Hematopoietic multipotent progenitor cell treated with erythropoietin and hydrocortisone succinate and interleukin-3 and kit ligand, for 17 days (in vitro differentiated cells): ENCODE data around the gene ANKRD9.

Source experiments
- DNase-seq: peaks from one replicate; pipeline ENCODE4 v3.0.0-alpha.2; 2015; ENCODE audit warnings: low spot score

ANKRD9 gene

GRCh38 chr14:102497998-102498677, 11.4 kb downstream of the ANKRD9 start:
- no peak for DNase-seq

GRCh38 chr14:102496958-102497744, 12.4 kb downstream of the ANKRD9 start:
- no peak for DNase-seq

- DNase-seq = no peak
Observed at GRCh38 chr14:102496331-102496691, 13.3 kb downstream of the ANKRD9 start.

GRCh38 chr14:102495491-102496330, 13.9 kb downstream of the ANKRD9 start:
- no peak for DNase-seq

GRCh38 chr14:102493585-102493984, 16.0 kb downstream of the ANKRD9 start:
- no peak for DNase-seq

- DNase-seq = no peak
Observed at GRCh38 chr14:102493096-102493495, 16.5 kb downstream of the ANKRD9 start.

GRCh38 chr14:102492531-102492910, 17.1 kb downstream of the ANKRD9 start:
- DNase-seq = no peak

GRCh38 chr14:102491786-102492530, 17.6 kb downstream of the ANKRD9 start:
- no peak for DNase-seq

GRCh38 chr14:102491366-102491765, 18.2 kb downstream of the ANKRD9 start:
- no peak for DNase-seq

- no peak for DNase-seq
Observed at GRCh38 chr14:102490456-102490855, 19.1 kb downstream of the ANKRD9 start.

- DNase-seq = no peak
Observed at GRCh38 chr14:102487204-102487577, 22.4 kb downstream of the ANKRD9 start.

- DNase-seq = no peak
Observed at GRCh38 chr14:102486513-102487203, 22.9 kb downstream of the ANKRD9 start.

- no peak for DNase-seq
Observed at GRCh38 chr14:102485693-102486512, 23.7 kb downstream of the ANKRD9 start.

- DNase-seq = no peak
Observed at GRCh38 chr14:102484316-102484715, 25.3 kb downstream of the ANKRD9 start.

GRCh38 chr14:102481791-102482238, 27.8 kb downstream of the ANKRD9 start:
- DNase-seq = no peak

GRCh38 chr14:102481371-102481770, 28.2 kb downstream of the ANKRD9 start:
- DNase-seq = no peak

- no peak for DNase-seq
Observed at GRCh38 chr14:102479777-102480176, 29.8 kb downstream of the ANKRD9 start.

GRCh38 chr14:102479107-102479506, 30.5 kb downstream of the ANKRD9 start:
- no peak for DNase-seq

- no peak for DNase-seq
Observed at GRCh38 chr14:102474934-102475333, 34.6 kb downstream of the ANKRD9 start.

GRCh38 chr14:102473559-102473958, 36.0 kb downstream of the ANKRD9 start:
- no peak for DNase-seq

- no peak for DNase-seq
Observed at GRCh38 chr14:102472791-102473150, 36.8 kb downstream of the ANKRD9 start.
